HG02938 (cell line): Measurements from ENCODE around the gene OR2S2.
"Not testable (repeated sequence)": the region's sequence is repeated elsewhere in the genome, so short reads cannot be mapped to it uniquely, and the experiment has no call there.

Experiments used
- ATAC-seq: cut with Tn5 transposase; IDR thresholded peaks from one replicate; pipeline ENCODE4 v1.9.1; 2021; ENCODE audit warnings: mild to moderate bottlenecking, moderate library complexity; ENCODE audit not compliant: unreplicated experiment

OR2S2 gene

GRCh38 chr9:35935261-35935660, 22.7 kb downstream of the OR2S2 start:
- ATAC-seq, result no peak

DNA sequence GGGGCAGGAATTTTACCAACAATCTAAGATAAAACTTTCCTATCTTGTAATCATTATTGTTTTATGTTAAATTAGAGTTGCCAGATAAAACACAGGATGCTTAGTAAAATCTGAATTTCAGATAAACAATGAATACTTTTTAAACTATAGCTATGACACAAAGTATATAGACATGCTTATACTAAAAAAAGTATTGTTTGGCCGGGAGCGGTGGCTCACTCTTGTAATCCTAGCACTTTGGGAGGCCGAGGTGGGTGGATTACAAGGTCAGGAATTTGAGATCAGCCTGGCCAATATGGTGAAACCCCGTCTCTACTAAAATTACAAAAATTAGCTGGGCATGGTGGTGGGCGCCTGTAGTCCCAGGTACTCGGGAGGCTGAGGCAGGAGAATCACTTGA, 23.9 kb downstream of the OR2S2 start:
- not testable (repeated sequence) for ATAC-seq

DNA sequence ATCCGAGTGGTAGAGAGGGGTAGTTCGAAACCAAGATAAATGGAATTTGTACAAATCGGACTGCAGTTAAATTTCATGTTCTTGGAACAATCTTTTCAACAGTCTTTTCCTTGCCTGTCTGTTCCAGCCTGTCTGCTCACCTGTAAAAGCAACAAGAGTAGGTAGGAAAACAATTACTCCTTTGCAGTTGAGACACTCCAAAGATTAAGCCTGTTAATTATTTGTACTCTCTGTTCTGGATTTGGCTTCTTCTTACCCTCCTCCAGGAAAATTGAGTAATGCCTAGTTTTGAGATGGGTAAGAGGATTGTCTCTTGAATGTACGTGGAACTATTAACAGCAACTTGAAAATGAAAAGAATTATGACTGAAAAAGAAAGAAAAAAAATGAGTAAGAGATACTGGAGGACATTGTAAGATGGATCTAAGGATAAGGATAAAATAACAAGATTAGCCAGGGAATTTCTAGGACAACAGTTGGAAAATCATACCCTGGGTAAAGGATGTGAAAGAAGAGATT, 24.3 kb downstream of the OR2S2 start:
- ATAC-seq, result no peak

DNA sequence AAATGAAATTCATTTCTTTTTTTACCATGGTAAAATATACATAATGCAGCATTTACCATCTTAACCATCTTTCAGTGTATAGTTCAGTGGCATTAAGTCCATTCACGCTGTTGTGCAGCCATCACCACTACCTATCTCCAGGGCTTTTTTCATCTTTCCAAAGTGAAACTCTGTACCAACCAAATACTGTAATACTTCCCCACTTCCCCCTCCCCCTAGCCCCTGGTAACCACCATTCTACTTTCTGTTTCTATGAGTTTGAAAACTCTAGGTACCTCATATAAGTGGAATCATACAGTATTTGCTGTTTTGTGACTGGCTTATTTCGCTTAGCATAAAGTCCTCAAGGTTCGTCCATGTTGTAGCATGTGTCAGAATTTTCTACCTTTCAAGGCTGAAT, 25.2 kb downstream of the OR2S2 start:
- no peak for ATAC-seq

GRCh38 chr9:35930989-35931388, 27.0 kb downstream of the OR2S2 start:
- ATAC-seq, result no peak

GRCh38 chr9:35930521-35930920, 27.4 kb downstream of the OR2S2 start:
- no peak for ATAC-seq

GRCh38 chr9:35929453-35929718, 28.6 kb downstream of the OR2S2 start:
- no peak for ATAC-seq

GRCh38 chr9:35928591-35929452, 29.1 kb downstream of the OR2S2 start:
- ATAC-seq, result no peak

GRCh38 chr9:35923927-35924763, 33.8 kb downstream of the OR2S2 start:
- ATAC-seq, result no peak

DNA sequence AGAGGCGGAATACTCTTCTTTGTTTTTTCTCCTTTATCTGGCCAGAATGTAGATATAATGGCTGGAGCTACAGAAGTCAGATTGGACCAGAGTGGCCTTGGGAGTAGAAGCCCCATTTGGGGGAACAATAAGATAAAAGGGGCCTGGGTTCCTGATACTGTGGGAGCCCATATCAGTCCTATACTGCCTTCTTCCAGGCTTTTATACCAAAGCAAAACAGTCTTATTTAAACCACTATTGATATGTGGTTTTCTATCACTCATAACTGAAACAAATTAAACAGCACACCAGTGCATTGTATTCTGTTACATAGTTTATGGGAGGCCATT, 34.4 kb downstream of the OR2S2 start:
- ATAC-seq, result no peak

DNA sequence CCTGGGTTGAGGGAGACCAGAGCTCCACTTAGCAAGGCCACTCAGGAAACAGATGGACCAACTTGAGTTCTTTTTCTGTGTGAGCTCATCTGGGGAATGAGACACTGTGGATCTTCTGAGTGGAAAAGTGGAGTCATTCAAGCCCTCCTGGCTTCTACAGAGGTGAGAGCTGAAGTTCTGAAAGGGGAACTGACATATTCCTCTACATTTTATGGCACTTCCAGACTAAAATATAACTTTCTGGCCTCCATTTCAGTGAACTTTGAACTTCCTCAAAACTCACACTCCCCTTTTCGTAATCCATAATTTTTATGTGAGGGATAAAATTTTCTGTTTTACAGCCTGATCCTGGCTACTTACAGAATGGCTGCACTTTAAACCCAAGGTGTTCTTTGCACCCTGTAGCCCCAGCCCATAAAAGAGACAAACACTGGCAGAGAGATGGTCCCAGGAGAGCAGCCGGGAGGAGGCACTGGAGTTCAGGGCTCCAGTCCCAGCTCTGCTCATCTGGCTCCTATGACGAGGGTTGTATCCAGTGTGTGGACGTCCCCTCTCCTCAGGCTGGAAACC, 37.8 kb downstream of the OR2S2 start:
- ATAC-seq, result no peak

GRCh38 chr9:35919212-35920008, 38.5 kb downstream of the OR2S2 start:
- ATAC-seq, result no peak

GRCh38 chr9:35918780-35919179, 39.2 kb downstream of the OR2S2 start:
- ATAC-seq, result no peak

- no peak for ATAC-seq
Measured at GRCh38 chr9:35917261-35917660, 40.7 kb downstream of the OR2S2 start.

- ATAC-seq, result no peak
Measured at GRCh38 chr9:35915681-35916294, 42.2 kb downstream of the OR2S2 start.

DNA sequence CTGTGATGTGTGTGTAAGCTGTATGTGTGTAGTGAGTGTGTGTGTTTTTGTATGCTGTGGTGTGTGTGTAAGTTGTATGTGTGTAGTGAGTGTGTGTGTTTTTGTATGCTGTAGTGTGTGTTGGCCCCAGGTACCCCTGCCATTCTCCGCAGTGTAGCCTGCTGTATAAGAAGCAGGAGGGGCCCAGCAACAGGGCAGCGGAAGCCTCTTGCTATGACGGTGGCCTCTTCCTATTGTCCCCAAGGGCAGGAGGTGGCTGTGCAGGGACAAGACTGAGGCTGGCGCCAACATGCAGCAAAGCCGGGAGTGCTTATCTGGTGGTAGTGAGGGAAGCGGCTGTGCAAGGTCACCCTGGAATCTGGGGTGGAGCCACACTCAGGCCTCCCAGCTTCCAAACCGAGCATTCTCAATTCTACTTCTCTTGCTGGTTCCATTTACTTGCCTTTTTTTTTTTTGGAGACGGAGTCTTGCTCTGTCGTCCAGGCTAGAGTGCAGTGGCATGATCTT, 43.6 kb downstream of the OR2S2 start:
- ATAC-seq, result no peak

- ATAC-seq, result not testable (repeated sequence)
Measured at GRCh38 chr9:35913429-35913828, 44.5 kb downstream of the OR2S2 start.

- ATAC-seq, result no peak
Measured at GRCh38 chr9:35912791-35913400, 45.1 kb downstream of the OR2S2 start.

DNA sequence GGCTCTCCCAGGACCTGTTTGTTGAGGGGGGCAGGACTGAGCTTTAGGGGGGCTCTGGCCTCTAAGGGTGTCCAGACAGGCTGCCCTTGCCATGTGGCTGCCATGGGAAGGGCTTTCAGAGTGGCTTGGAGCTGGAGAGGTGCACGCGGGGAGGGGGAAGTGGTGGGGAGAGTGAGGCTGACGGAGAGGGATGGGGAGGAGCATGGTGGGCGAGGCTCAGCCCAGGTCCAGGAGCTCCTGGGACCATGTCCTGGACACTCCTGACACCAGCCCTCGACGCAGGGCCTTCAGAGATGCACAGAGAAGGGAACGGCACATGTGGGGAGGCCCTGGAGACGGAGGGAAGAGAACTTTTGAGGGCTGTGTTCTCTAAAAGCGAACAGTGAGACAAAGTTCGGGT, 46.3 kb downstream of the OR2S2 start:
- no peak for ATAC-seq
